Measurements from ENCODE around the gene GAD2. TPM values are rescaled to one million over a fixed set of nuclear protein-coding genes. Genes with fewer than 3 reads are reported as not detected.

The GAD2 gene
- total RNA-seq, 4 donors from 2014 or later, result not detected

DNA sequence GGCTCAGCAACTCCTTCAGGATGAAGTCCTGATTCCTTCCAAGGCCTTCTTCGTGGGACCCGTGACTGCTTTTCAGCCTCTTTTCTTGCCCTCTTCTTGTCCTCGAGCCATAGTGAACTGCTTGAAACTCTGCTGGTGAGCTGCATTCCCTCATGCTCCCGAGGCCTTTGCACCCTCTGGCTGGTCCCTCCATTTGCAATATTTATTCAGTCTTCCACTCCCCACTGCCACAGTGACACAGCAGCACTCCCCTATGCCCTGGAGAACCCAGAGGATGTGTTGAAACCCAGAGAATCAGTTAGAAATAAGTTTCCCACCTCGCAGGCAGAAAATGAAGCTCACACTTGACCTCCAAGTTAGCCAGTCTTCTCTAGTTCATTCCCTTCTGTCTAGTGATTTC, 22.3 kb upstream of the GAD2 start:
- Histone ChIP-seq H3K4me3 (no peak overlapping the region), H3K27ac (no peak overlapping the region), H3K36me3 (no peaks in the 10 kb centered on the region), H3K4me1 (no peaks in the 10 kb centered on the region), H3K27me3 (no peaks in the 10 kb centered on the region), H3K9me3 (no peaks in the 10 kb centered on the region)
- no peak for TF ChIP-seq POLR2A (IDR thresholded peaks at IDR 0.05)
- TF ChIP-seq, protein P1, sequence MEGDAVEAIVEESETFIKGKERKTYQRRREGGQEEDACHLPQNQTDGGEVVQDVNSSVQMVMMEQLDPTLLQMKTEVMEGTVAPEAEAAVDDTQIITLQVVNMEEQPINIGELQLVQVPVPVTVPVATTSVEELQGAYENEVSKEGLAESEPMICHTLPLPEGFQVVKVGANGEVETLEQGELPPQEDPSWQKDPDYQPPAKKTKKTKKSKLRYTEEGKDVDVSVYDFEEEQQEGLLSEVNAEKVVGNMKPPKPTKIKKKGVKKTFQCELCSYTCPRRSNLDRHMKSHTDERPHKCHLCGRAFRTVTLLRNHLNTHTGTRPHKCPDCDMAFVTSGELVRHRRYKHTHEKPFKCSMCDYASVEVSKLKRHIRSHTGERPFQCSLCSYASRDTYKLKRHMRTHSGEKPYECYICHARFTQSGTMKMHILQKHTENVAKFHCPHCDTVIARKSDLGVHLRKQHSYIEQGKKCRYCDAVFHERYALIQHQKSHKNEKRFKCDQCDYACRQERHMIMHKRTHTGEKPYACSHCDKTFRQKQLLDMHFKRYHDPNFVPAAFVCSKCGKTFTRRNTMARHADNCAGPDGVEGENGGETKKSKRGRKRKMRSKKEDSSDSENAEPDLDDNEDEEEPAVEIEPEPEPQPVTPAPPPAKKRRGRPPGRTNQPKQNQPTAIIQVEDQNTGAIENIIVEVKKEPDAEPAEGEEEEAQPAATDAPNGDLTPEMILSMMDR (IDR thresholded peaks at IDR 0.05), result no peak
- DNase-seq, result no peak

DNA sequence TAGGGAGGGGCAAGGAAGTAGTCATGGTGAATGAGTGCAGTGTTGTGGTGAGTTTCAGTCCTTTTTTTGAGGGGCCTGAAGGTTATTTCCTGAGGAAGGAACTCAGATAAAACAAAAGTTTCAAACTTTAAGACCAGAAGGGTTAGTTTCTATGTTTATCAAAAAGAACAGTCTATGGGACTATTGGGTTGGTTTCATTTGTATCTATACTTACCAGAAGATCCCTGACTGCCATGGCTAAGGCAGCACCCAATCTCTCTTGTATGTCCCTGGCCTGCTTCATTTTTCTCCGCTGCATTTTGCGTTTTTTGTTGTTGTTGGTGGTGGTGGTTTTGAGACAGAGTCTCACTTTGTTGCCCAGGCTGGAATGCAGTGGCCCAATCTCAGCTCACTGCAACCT, 19.3 kb upstream of the GAD2 start:
- Histone ChIP-seq H3K36me3 (no peaks in the 10 kb centered on the region), H3K4me1 (no peaks in the 10 kb centered on the region), H3K27ac (no peak overlapping the region), H3K4me3 (no peak overlapping the region), H3K9me3 (no peaks in the 10 kb centered on the region), H3K27me3 (no peaks in the 10 kb centered on the region)
- TF ChIP-seq POLR2A (IDR thresholded peaks at IDR 0.05), result no peak
- TF ChIP-seq, protein P1 (IDR thresholded peaks at IDR 0.05), result no peak
- no peak for DNase-seq

DNA sequence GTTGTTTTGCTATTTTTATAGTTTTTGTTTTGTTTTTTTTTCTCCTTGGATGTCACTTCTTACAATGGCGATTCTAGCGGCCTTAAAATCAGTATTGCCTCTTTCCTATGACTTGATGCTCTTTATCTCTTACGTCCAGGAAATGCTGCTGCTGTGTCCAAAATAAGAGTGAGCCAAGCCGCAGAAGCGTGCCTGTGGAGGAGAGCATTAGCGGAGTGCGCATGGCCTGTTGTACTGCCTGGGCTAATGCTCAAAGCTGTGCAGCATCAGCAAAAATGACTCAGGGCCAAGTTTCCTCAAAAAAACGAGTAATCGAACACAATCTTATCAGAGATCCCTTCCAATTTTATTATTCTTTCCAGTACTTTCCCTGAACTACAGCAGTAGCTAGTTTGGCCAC, 18.5 kb upstream of the GAD2 start:
- Histone ChIP-seq H3K4me1 (no peaks in the 10 kb centered on the region), H3K36me3 (no peaks in the 10 kb centered on the region), H3K27ac (no peak overlapping the region), H3K4me3 (no peak overlapping the region), H3K9me3 (no peaks in the 10 kb centered on the region), H3K27me3 (no peaks in the 10 kb centered on the region)
- TF ChIP-seq, protein P1 (IDR thresholded peaks at IDR 0.05), result no peak
- TF ChIP-seq POLR2A (IDR thresholded peaks at IDR 0.05), result no peak
- DNase-seq, result no peak

DNA sequence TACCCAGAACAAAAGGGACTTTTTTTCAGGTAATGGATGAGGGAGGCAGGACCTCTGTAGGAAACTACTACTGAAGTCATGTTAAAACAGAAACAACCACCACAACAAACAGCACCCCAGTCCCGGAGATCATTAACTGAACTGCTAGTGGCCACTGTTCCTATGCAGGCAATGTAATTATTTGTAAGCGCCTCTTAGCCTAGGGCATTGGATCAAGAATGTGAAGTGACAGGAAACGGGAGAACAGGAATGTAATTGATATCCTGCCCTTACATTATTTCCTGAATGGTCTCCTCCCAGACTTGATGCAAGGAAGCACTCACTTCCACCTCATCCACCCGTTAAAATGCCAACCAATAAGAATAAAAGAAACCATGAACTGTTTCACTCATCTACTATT, 16.7 kb upstream of the GAD2 start:
- no peaks in the 10 kb centered on the region for H3K4me1 ChIP-seq
- no peak for DNase-seq
- H3K9me3 ChIP-seq, result no peaks in the 10 kb centered on the region
- TF ChIP-seq, protein P1 (IDR thresholded peaks at IDR 0.05), result no peak
- no peak for TF ChIP-seq POLR2A (IDR thresholded peaks at IDR 0.05)
- H3K27me3 ChIP-seq, result no peaks in the 10 kb centered on the region
- no peak overlapping the region for H3K27ac ChIP-seq
- H3K36me3 ChIP-seq, result no peaks in the 10 kb centered on the region
- no peak overlapping the region for H3K4me3 ChIP-seq

DNA sequence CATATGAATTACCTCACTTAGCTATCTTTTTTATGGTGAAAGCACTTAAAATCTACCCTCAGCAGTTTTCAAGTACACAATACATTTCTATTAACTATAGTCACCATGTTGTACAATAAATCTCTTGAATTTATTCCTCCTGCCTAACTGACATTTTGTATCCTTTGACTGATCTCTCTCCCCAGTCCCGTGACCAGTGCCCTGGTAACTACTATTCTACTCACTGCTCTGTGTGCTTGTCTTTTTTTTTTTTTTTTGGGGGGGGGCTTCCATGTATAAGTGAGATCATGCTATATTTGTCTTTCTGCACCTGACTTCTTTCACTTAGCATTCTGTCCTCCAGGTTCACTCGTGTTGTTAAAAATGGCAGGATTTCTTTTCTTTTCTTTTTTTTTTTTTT, 11.4 kb upstream of the GAD2 start:
- Histone ChIP-seq H3K4me1 (no peaks in the 10 kb centered on the region), H3K27ac (no peak overlapping the region), H3K27me3 (no peaks in the 10 kb centered on the region), H3K9me3 (no peaks in the 10 kb centered on the region), H3K36me3 (no peaks in the 10 kb centered on the region), H3K4me3 (no peak overlapping the region)
- no peak for DNase-seq
- no peak for TF ChIP-seq POLR2A (IDR thresholded peaks at IDR 0.05)
- TF ChIP-seq, protein P1 (IDR thresholded peaks at IDR 0.05), result no peak

Data from Peyer's patch (tissue), 4 donors.